HG02840 (cell line): ENCODE results near the gene MRPL14.

ENCODE experiments used
- ATAC-seq: cut with Tn5 transposase; IDR thresholded peaks from one replicate; pipeline ENCODE4 v1.9.1; 2021; ENCODE audit warnings: mild to moderate bottlenecking, moderate library complexity, moderate number of reproducible peaks; ENCODE audit not compliant: unreplicated experiment, low FRiP score

Gene MRPL14

GRCh38 chr6:44067173-44068139 lies 59.8 kb downstream of the MRPL14 start:
- no peak for ATAC-seq

- no peak for ATAC-seq
Measured at GRCh38 chr6:44066394-44067172, 60.7 kb downstream of the MRPL14 start.

GRCh38 chr6:44065443-44066140 lies 61.7 kb downstream of the MRPL14 start:
- no peak for ATAC-seq

GRCh38 chr6:44064948-44065272 lies 62.3 kb downstream of the MRPL14 start:
- ATAC-seq = no peak

GRCh38 chr6:44064089-44064947 lies 62.9 kb downstream of the MRPL14 start:
- no peak for ATAC-seq

- no peak for ATAC-seq
Measured at GRCh38 chr6:44063561-44064059, 63.6 kb downstream of the MRPL14 start.
